Omental fat pad (tissue), 4 donors: Measurements from ENCODE around the gene PLCH1. TPM values are rescaled to one million over a fixed set of nuclear protein-coding genes. Genes with fewer than 3 reads are reported as not detected.

ENCODE experiments used
- ATAC-seq: fragments of 150-250 bp; one replicate; pipeline ENCODE4 v1.9.1; 2016; ENCODE audit warnings: mild to moderate bottlenecking, moderate library complexity; ENCODE audit not compliant: low FRiP score
- DNase-seq: peaks from one replicate; pipeline ENCODE4 v3.0.0-alpha.2; 2019; ENCODE audit warnings: low spot score
- CTCF ChIP-seq, 3 donors: fragments of 450-650 bp; IDR thresholded peaks; one replicate each; pipeline ENCODE4 v1.5.1; 2016 to 2017; ENCODE audit warnings: antibody characterized with exemption in 3 of 3, mild to moderate bottlenecking in 3 of 3, moderate library complexity in 2 of 3
- total RNA-seq, 4 donors: library from RNA; depleted of rRNA; stranded (reverse); fragments of >200 nt; gene quantifications; one replicate each; pipeline ENCODE4 v1.1.0, GENCODE V29; 2016

Gene PLCH1
- total RNA-seq, 4 donors from 2014 or later = 0.12 to 3.2 (median 0.23) TPM

- no peak for TF ChIP-seq CTCF (IDR thresholded peaks at IDR 0.05)
- ATAC-seq (no peak), DNase-seq (no peak)
Measured at GRCh38 chr3:155554777-155555451, 190.0 kb downstream of the PLCH1 start.

GRCh38 chr3:155553780-155554179 is 191.1 kb downstream of the PLCH1 start:
- no peak for TF ChIP-seq CTCF (IDR thresholded peaks at IDR 0.05)
- DNase-seq = no peak
- ATAC-seq = no peak

GRCh38 chr3:155553326-155553725 is 191.5 kb downstream of the PLCH1 start:
- TF ChIP-seq CTCF (IDR thresholded peaks at IDR 0.05) = no peak
- no peak for ATAC-seq

GRCh38 chr3:155550391-155550790 is 194.5 kb downstream of the PLCH1 start:
- no peak for TF ChIP-seq CTCF (IDR thresholded peaks at IDR 0.05)
- ATAC-seq = no peak
- DNase-seq = no peak

More at GRCh38 chr3:155553326-155553725, 191.5 kb downstream of the PLCH1 start:
- DNase-seq = no peak

GRCh38 chr3:155549087-155549486 is 195.8 kb downstream of the PLCH1 start:
- ATAC-seq = no peak
- DNase-seq = no peak
- no peak for TF ChIP-seq CTCF (IDR thresholded peaks at IDR 0.05)

GRCh38 chr3:155548195-155548594 is 196.7 kb downstream of the PLCH1 start:
- no peak for TF ChIP-seq CTCF (IDR thresholded peaks at IDR 0.05)
- no peak for ATAC-seq
- no peak for DNase-seq

GRCh38 chr3:155535098-155535497 is 209.8 kb downstream of the PLCH1 start:
- no peak for DNase-seq
- TF ChIP-seq CTCF (IDR thresholded peaks at IDR 0.05) = no peak
- no peak for ATAC-seq
